Activated gamma-delta T cell treated with anti-CD3 and anti-CD28 coated beads, Interleukin-2, amount 50 U/mL, for 16 hours (primary cell): Measurements from ENCODE around the gene FXYD4.

Experiments
- DNase-seq: peaks from one replicate; pipeline ENCODE4 v3.0.0-alpha.2; 2020; ENCODE audit warnings: low read depth

The FXYD4 gene

DNA sequence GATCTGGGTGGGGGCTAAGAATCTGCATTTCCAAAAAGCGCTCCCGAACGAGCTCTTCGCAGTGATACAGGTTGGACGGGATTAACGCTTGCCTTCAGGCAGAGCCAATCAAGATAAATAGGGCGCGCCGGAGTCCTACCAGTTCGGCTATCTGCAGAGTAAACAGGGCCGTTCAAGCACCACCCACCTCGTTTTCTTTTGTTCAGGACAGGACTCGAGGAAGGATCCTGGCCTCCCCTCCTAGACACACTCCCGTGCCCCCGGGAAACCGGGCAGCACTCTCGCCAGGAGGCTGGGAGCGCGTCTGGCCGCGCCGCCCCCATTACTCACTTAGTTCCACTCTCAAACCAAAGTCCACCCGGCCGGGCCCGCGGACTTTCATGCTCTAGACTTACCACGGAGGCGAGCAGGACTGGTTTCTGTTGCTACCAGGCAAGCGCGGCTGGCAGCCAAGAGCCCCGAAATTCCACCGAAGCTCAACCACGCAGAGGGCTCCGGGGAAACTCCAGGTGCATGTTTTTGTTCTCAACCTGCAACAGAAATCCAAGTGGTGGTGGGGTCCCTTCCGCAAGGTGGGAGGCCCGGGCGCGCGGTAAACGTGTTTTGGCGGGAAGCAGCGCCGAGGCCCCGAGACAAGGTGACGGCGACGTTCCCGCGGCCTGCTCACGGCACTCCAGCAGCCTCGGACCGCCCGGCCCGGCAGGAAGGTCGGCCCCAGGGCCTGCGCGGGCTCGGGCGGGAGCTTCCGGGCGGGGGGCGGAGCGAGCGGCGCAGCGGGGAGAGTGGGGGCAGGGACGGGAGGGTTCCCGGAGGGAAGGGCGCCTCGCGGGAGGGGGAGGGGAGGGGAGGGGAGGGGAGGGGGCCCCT is 24.9 kb downstream of the FXYD4 start:
- peak; percentile 37 for DNase-seq

DNA sequence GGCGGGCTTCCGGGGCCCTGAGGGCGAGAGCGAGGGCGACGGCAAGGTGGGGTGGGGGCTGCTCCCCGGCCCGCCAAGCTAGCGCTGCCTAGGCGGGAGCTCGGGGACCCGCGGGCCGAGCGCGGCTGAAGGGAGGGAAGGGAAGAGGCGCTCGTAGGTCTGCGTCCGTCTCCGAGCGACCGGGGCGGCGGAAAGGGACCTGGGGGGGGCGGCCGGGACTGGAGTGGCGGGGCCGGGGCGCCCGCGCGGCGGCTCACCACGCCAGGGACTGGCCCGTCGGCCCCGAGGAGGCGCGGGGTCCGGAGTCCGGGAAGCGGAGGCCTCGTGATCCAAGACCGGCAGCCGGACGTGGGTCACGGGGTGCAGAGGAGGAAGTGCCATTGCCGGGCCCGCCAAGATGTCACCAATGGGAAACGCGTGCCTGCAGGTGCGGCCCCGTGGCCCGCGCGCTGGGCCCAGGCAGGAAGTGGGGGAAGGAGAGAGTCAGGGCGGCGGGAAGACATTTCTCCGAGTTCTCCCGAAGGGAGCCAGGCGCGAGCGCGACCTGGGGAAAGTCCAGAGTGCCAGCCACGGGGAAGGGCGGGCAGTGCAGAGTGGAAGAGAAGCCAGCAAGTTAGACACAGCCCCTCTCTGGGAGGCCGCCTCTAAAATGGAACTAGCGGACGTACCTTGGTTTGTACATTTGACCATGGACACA is 25.6 kb downstream of the FXYD4 start:
- DNase-seq: peak; percentile 59

DNA sequence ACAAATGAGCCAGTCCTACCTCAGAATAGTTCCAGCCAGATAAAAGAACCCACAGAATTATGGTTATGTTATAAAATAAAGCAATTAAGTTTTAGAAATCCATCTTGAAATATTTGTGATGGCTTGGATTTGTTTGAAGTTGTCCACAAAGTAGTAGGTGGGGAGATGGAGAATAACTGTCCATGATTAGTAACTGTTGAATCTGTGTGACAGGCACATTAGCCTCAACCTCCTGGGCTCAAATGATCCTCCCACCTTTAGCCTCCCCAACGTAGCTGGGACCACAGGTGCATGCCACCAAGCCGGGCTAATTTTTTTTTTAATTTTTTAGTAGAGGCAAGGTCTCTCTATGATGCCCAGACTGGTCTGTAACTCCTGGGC is 27.5 kb downstream of the FXYD4 start:
- DNase-seq: no peak

DNA sequence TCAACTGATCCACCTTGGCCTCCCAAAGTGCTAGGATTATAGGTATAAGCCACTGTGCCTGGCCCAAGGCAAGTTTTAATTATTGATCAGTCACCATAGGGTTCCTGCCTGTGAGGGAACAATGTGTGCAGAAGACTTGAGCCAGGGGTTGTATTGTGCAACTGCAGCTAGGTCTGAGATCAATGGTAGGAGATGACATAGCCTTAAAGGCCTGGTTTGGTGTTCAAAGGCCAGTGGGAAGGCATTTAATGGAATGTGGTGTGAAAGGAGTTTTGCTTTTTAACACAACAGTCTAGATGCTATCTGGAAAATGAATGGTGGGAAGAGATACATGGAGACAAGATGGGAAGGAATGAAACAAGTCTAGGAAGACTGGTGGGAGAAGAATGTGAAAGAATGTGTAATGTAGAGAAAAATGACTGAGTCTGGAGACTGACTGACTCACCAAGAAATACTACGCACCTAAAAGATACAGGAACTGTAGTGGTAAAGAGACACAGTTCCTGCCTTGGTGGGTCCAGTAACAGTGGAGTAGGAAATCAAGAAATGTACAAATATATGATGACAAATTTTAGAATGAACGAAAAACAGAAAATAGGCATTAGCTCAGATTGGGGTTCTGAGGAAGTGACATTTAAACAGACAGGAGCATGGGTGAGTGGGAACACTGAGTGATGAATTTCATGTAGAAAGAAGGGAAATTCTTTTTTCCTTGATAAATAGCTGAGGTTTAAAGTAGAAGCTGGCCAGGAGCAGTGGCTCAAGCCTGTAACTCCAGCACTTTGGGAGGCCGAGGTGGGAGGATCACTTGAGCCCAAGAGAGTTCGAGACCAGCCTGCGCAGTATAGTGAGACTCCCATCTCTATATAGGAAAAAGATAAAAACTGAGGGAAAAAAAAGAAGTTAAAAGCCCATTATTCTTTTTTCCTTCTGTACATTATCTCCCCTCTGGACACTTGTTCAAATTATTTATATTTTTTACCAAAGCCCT is 28.2 kb downstream of the FXYD4 start:
- DNase-seq: no peak

DNA sequence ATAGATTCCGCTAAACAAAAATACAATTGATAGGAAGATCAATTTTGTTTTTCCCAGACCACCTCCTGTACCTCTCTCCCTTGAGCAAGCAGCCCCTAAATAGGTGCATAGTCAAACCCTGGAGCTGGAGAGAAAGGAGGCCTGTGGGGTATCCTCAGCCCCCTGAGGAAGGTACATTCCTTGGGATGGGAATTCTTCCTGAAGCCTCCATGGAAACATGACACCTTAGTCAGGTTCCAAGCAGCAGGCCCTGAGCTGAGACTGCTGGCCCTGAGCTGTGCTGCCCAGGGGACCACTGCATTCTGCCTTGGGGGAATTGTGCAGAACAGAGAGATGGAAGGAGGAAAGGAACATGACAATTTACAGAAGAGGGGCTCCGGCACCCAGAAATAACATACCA is 30.2 kb downstream of the FXYD4 start:
- no peak for DNase-seq

DNA sequence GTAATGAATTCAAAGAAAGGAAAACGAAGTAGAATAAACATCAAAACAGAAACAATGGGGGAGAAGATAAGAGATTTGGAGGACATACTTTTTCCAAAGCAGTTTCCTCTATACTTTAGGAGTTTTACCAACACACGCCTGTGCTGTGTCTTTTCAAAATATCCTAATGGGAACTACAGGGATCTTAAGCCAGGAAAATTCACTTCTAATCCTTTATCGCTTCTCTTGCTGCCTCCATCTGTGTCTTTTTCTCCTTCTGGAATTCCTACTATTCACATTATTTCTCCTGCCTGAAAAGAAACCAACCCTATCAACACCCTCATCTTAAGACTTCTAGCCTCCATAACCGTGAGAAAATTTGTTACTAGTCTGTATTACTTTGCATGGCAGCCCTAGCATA is 30.7 kb downstream of the FXYD4 start:
- DNase-seq: no peak

DNA sequence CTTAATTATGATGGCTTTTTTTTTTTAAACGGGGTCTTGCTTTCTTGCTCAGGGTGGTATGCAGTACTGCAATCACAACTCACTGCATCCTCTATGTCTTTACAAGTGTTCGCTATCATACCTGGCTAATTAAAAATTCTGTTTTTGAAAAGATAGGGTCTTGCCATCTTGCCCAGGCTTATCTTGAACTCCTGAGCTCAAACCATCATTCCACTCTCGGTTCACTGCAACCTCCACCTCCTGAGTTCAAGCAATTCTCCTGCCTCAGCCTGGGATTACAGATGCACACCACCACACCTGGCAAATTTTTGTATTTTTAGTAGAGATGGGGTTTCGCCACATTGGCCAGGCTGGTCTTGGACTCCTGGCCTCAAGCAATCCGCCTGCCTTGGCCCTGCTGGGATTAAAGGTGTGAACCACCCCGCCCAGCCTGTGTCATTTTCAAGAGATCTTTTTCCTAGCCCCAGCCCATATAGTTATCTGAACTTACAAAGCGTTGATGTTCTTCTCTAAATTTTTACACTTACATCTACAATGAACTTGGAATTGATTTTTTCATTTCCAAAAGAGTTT is 31.5 kb downstream of the FXYD4 start:
- no peak for DNase-seq

DNA sequence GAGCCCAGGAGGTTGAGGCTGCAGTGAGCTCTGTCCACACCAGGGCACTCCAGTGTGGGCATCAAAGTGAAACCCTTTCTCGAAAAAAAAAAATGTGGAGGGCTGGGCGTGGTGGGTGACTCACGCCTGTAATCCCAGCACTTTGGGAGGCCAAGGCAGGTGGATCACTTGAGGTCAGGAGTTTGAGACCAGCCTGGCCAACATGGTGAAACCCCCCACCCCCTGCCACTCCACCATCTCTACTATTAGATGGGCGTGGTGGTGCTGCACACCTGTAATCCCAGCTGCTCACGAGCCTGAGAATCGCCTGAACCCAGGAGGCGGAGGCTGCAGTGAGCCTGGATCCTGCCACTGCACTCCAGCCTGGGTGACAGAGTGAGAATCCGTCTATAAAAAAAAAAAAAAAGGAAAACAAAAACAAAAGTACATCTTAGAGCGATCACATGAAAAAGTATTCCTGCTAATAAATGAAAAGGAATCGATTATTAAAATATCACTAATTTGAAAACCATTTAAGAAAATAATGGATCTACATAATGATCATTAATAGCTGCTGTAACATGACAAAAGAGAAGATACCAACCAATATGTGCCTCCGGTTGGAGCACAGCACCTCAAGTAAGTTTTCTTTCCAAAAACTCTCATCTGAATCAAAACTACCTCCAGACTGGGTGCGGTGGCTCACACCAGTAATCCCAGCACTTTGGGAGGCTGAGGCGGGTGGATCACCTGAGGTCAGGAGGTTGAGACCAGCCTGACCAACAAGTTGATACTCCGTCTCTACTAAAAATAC is 32.7 kb downstream of the FXYD4 start:
- DNase-seq: no peak

DNA sequence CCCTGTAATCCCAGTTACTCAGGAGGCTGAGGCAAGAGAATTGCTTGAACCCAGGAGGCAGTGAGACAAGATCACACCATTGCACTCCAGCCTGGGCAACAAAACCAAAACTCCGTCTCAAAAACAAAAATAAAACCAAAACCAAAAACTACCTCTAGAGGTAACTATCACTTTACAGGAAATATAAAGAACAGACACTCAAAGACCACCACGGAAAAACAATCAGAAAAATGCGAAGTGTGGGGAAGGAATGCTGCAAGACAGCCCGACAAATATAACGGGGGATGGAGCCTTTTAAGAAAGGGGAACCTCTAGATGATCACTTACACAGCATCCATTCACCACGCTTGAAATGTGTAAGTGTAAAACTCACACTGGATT is 33.3 kb downstream of the FXYD4 start:
- DNase-seq: no peak

DNA sequence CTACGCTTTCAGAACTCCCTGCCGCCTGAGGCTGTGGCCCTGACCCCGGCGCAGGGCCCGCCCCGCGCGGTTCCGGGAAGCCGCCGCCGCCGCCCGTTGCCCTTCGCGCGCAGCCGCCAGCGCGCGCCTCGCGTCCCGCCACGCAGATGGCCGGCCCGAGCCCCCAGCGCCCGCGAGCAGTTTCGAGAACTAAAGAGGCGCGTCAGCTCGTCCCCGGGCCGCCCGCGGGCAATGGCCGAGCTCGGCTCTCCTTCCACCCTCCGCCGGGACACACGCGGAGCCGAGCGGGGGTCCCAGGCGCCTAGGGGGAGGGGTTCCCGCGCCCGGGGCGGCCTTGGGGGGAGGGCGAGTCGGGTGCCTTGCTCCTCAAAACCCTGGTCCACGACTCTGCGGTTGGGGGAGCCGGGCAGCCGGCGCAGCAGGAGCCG is 35.7 kb downstream of the FXYD4 start:
- peak; percentile 33 for DNase-seq

DNA sequence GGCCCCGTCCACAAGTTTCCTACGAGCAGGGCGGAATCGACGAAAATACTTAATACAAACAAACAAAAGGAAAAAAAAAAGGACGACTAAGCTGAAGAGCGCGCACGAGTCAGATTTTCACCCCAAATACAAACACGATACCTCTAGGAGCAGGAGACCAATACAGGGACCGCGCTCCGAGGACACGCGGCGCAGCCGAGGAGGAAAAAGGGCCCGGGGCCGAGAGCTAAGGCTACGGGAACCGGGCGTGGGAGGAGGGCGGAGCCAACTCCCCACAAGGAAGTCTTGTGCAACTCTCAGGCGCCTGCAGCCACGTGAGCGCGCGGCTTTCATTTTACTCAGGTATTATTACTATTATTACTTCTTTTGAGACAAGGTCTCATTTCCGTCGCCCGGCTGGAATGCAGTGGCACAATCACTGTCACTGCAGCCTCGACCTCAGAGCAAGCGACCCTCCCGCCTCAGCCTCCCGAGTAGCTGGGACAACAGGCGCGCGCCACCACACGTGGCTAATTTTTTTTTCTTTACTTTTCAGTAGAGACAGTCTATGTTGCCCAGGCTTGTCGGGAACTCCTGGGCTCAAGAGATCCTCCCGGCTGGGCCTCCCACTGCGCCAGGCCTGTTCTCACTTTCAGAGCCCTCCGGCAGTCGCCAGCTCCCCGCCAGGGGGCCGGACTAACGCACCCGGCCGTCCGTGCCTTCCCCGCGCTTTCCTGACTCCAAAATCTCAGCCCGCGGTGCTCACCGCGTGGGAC is 36.3 kb downstream of the FXYD4 start:
- peak; percentile 78 for DNase-seq

DNA sequence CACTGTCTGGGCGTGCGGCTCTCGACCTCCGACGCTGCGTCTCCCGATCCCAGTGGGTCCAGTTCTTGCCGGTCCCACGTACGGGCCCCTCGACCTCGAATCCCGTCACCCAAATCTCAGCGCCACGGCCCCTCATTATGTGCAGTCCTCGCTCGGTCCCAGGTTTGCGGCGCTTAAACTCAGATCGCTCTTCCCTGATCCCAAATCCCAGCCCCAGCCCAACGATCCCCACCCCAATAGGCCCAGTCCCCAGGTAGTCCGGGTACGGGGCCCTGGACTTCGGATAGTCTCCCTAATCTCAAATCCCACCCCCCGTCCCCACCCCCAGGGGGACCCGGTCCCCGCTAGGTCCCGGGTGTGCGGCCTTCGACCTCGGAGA is 36.9 kb downstream of the FXYD4 start:
- no peak for DNase-seq

DNA sequence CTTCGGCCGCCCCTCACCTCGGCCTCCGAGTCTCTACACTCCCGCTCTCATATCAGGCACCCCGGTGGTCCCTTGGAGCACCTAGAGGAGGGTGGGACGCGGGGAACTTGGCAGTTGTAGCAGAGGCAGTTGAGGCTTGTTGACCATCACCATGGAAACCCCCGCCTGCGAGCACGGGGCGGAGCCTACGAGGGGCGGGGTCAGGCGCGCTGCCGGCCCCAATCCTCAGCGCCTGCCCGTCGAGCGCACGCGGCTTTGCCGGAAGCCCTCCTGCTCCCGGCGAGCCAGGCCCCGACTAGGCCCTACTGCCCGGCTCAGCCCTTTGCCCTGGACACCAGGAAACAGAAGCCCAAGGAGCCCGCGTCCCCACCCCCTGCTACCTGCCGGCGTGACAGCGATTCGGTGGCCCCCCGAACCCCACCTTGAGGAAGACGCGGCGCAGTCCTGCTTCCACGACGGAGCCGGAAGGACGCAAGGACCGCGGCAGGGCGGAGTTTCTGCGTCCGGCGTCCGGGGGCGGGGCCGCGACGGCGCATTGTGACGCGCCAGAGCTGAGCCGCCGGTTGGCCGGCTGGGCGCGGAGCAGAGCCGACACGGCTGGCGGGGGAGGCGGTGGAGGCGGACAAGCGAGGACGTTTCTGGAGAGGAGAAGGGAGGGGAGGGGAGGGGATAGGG is 37.4 kb downstream of the FXYD4 start, which contains the start of gene HNRNPF:
Gene HNRNPF, minus strand, starts transcription at position 477 of the 675 bp plus-strand sequence. CDS start 21,302 bp downstream, outside the sequence.
- peak; percentile 90 for DNase-seq

DNA sequence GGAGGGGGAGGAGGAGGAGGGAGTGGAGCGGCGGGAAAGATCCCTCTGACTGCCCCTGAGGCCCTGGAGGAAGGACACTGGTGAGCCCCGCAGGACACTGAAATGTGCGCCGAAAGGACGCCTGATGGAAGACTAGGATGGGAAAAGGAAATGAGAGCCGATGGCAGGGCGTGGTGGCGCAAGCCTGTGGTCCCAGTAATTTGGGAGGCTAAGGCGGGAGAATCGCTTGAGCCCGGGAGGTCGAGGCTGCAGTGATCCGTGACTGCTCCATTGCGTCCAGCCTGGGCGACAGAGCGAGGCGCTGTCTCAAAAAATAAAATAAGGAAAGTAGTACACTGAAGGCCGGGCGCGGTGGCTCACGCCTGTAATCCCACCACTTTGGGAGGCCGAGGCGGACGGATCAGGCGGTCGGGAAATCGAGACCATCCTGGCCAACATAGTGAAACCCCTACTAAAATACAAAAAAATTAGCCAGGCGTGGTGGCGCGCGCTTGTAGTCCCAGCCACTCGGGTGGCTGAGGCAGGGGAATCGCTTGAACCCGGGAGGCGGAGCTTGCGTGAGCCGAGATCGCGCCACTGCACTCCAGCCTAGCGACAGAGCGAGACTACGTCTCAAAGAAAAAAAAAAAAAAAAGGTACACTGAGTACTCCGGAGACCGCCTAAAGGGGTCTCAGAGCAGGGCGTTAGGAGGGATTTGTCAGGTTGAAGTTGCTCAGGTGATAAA is 38.1 kb downstream of the FXYD4 start:
- DNase-seq: peak; percentile 37

DNA sequence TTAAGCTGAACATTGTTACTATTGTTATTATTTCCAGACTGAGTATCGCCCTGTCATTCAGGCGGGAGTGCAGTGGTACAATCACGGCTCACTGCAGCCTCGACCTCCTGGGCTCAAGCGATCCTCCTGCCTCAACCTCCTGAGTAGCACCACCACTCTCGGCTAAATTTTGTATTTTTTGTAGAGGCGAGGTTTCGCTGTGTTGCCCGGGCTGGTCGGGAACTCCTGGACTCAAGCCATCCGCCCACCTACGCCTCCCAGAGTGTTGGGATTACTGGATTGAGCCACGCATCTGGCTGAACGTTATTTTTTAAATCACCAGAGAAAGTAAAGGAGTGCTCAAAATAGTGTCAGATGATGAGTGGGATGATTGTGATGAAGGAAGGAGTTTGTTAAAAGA is 38.9 kb downstream of the FXYD4 start:
- DNase-seq: no peak

DNA sequence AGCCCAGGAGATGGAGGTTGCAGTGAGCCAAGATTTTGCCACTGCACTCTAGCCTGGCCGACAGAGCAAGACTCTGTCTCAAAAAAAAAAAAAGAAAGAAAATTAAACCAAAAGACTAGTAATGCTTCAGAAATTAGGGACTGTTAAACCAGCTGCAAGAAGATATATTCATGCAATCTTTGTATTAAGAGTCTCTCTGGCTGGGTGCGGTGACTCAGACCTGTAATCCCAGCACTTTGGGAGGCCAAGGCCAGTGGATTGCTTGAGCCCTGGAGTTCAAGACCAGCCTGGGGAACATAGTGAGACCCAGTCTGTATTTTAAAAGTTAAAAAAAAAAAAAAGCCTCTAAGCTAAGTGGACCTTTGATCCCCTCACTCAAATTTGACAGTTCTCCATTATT is 40.1 kb downstream of the FXYD4 start:
- DNase-seq: no peak

DNA sequence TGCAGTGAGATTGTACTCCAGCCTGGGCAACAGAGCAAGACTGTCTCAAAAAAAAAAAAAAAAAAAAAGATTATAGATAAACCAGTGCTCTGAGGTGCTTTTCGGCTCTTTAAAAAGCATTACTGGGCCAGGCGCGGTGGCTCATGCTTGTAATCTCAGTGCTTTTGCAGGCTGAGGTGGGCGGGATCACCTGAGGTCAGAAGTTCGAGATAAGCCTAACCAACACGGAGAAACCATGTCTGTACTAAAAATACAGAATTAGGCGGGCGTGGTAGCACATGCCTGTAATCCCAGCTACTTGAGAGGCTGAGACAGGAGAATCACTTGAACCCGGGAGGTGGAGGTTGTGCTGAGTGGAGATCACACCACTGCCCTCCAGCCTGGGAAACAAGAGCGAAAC is 44.1 kb downstream of the FXYD4 start:
- DNase-seq: no peak

DNA sequence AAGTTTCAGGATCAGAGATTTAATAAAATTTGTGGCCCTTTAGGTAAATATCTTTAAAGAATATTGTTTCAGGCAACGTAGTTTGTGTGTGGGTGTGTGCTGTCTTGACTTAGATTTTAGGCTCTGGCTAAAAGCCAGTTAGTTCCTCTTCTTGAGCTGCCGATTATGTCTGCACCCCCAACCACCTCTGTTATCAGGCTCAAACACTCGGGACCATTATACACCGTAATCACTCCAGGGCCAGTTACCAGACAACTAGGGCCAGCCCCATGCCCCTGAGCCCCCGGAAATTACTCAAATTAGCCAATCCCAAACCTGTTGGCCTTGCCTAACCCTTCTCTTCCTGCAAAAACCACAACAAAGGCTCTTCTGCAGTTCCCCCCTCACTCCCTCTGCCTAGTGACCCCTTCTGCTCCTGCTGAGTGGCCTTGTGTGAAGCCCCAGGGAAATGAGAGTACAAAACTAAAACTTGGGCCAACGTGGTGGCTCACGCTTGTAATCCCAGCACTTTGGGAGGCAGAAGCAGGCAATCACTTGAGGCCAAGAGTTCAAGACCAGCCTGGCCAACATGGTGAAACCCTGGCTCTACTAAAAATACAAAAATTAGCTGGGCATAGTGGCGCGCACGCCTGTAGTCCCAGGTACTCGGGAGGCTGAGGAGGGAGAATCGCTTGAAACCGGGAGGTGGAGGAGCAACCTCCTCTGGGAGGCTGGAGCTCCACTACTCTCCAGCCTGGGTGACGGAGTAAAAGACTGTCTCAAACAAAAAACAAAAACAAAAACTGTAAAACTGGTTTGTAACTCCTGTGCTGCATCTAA is 46.7 kb downstream of the FXYD4 start:
- peak; percentile 37 for DNase-seq
